H54 (cell line): Measurements from ENCODE around the gene WDR48.

Experiments used
- DNase-seq: peaks from one replicate; pipeline ENCODE4 v3.0.0; 2011; ENCODE audit warnings: low spot score, mixed read lengths; ENCODE audit not compliant: insufficient read length
- FAIRE-seq: peaks from 3 replicates; lab custom pipeline; 2011; peaks lifted over from hg19 to GRCh38; lab: Jason Lieb, UNC
- POLR2A ChIP-seq: IDR thresholded peaks from 2 replicates; pipeline ENCODE4 v1.6.1; 2011; ENCODE audit warnings: low read depth, mild to moderate bottlenecking, low read length

The WDR48 gene

GRCh38 chr3:39110041-39110639 lies 58.3 kb downstream of the WDR48 start:
- DNase-seq (no peak), FAIRE-seq (no peak)

GRCh38 chr3:39112113-39112512 lies 60.3 kb downstream of the WDR48 start:
- DNase-seq, result no peak
- no peak for FAIRE-seq
- TF ChIP-seq POLR2A, result no peak

More at GRCh38 chr3:39110041-39110639, 58.3 kb downstream of the WDR48 start:
- no peak for TF ChIP-seq POLR2A

- no peak for DNase-seq
- no peak for TF ChIP-seq POLR2A
- no peak for FAIRE-seq
Observed at GRCh38 chr3:39112535-39112934, 60.7 kb downstream of the WDR48 start.

- TF ChIP-seq POLR2A, result no peak
- FAIRE-seq, result no peak
- DNase-seq, result no peak
Observed at GRCh38 chr3:39113291-39113690, 61.5 kb downstream of the WDR48 start.

GRCh38 chr3:39114456-39114855 lies 62.6 kb downstream of the WDR48 start:
- no peak for DNase-seq
- no peak for FAIRE-seq
- no peak for TF ChIP-seq POLR2A

- TF ChIP-seq POLR2A, result no peak
- no peak for FAIRE-seq
Observed at GRCh38 chr3:39115870-39116269, 64.1 kb downstream of the WDR48 start.

GRCh38 chr3:39118079-39118478 lies 66.3 kb downstream of the WDR48 start:
- TF ChIP-seq POLR2A, result no peak
- DNase-seq, result no peak
- no peak for FAIRE-seq

More at GRCh38 chr3:39115870-39116269, 64.1 kb downstream of the WDR48 start:
- no peak for DNase-seq

GRCh38 chr3:39118931-39119660 lies 67.3 kb downstream of the WDR48 start:
- no peak for DNase-seq
- FAIRE-seq, result no peak
- no peak for TF ChIP-seq POLR2A

GRCh38 chr3:39121621-39122020 lies 69.8 kb downstream of the WDR48 start:
- FAIRE-seq, result no peak

GRCh38 chr3:39122813-39123212 lies 71.0 kb downstream of the WDR48 start:
- FAIRE-seq (no peak), DNase-seq (no peak)
- TF ChIP-seq POLR2A, result no peak

More at GRCh38 chr3:39121621-39122020, 69.8 kb downstream of the WDR48 start:
- DNase-seq, result no peak
- TF ChIP-seq POLR2A, result no peak

GRCh38 chr3:39124876-39125840 lies 73.3 kb downstream of the WDR48 start:
- FAIRE-seq (no peak), DNase-seq (no peak)
- TF ChIP-seq POLR2A, result no peak

- TF ChIP-seq POLR2A, result no peak
- FAIRE-seq, result no peak
Observed at GRCh38 chr3:39125841-39126500, 74.2 kb downstream of the WDR48 start.

GRCh38 chr3:39126532-39127071 lies 74.8 kb downstream of the WDR48 start:
- DNase-seq (no peak), FAIRE-seq (no peak)
- TF ChIP-seq POLR2A, result no peak

More at GRCh38 chr3:39125841-39126500, 74.2 kb downstream of the WDR48 start:
- DNase-seq, result no peak
